ENCODE measurements around the gene L3MBTL4. TPM values are rescaled to one million over a fixed set of nuclear protein-coding genes. Genes with fewer than 3 reads are reported as not detected.
"Not testable (repeated sequence)": the region's sequence is repeated elsewhere in the genome, so short reads cannot be mapped to it uniquely, and the experiment has no call there.

L3MBTL4 gene
- total RNA-seq, 2 experiments from 2014 or later: 0.19 to 0.47 TPM

GRCh38 chr18:6199777-6200176 lies 214.9 kb downstream of the L3MBTL4 start:
- H3K36me3 Mint-ChIP-seq (ENCODE audit: low read depth): no peaks in the 10 kb centered on the region
- intact Hi-C loops (cut with DNase I, micrococcal nuclease): no loop called here
- peaks cover 0 to 14% of the 10 kb centered on the region in 2 experiments for H3K9me3 ChIP-seq (ENCODE audit: control insufficient read depth in 1 of 2, insufficient read depth in 1 of 2, low read length in 2 of 2)
- no peaks in the 10 kb centered on the region for H3K4me1 Mint-ChIP-seq (ENCODE audit: low read depth)
- CTCF ChIA-PET: no interaction called here
- no peak overlapping the region for H3K4me3 Mint-ChIP-seq
- H3K4me3 ChIP-seq (ENCODE audit: low read length): no peak overlapping the region
- no peaks in the 10 kb centered on the region for H3K36me3 ChIP-seq (ENCODE audit: insufficient read depth, low read length)
- no peaks in the 10 kb centered on the region for H3K27me3 Mint-ChIP-seq
- TF ChIP-seq CTCF (IDR thresholded peaks at IDR 0.05): no peak
- H3K27me3 ChIP-seq (ENCODE audit: control insufficient read depth in 1 of 2, insufficient read depth in 2 of 2, low read length in 2 of 2): no peaks in the 10 kb centered on the region
- no peaks in the 10 kb centered on the region for H3K4me1 ChIP-seq (ENCODE audit: insufficient read depth, low read length)
- no peak for ATAC-seq (ENCODE audit: poor library complexity)
- H3K27ac Mint-ChIP-seq: no peak overlapping the region
- POLR2A ChIA-PET: no interaction called here
- peaks cover 2% of the 10 kb centered on the region for H3K9me3 Mint-ChIP-seq
- no peak for DNase-seq
- no peak overlapping the region for H3K27ac ChIP-seq (ENCODE audit: low read depth in 1 of 2, low read length in 2 of 2)

- Histone ChIP-seq H3K36me3 (ENCODE audit: insufficient read depth, low read length) (no peaks in the 10 kb centered on the region), H3K4me1 (ENCODE audit: insufficient read depth, low read length) (no peaks in the 10 kb centered on the region), H3K9me3 (ENCODE audit: control insufficient read depth in 1 of 2, insufficient read depth in 1 of 2, low read length in 2 of 2) (peaks cover 0 to 8% of the 10 kb centered on the region in 2 experiments), H3K27ac (ENCODE audit: low read depth in 1 of 2, low read length in 2 of 2) (no peak overlapping the region), H3K4me3 (ENCODE audit: low read length) (no peak overlapping the region), H3K27me3 (ENCODE audit: control insufficient read depth in 1 of 2, insufficient read depth in 2 of 2, low read length in 2 of 2) (no peaks in the 10 kb centered on the region)
- DNase-seq (no peak), ATAC-seq (ENCODE audit: poor library complexity) (no peak)
- Mint-ChIP-seq H3K4me3 (no peak overlapping the region), H3K36me3 (ENCODE audit: low read depth) (no peaks in the 10 kb centered on the region), H3K27me3 (no peaks in the 10 kb centered on the region), H3K4me1 (ENCODE audit: low read depth) (no peaks in the 10 kb centered on the region), H3K9me3 (peaks cover 2% of the 10 kb centered on the region), H3K27ac (no peak overlapping the region)
- intact Hi-C loops (cut with DNase I, micrococcal nuclease): no loop called here
- TF ChIP-seq CTCF (IDR thresholded peaks at IDR 0.05): no peak
- ChIA-PET CTCF (no interaction called here), POLR2A (no interaction called here)
These were observed 216.1 kb downstream of the L3MBTL4 start for GRCh38 chr18:6198585-6198984.

DNA sequence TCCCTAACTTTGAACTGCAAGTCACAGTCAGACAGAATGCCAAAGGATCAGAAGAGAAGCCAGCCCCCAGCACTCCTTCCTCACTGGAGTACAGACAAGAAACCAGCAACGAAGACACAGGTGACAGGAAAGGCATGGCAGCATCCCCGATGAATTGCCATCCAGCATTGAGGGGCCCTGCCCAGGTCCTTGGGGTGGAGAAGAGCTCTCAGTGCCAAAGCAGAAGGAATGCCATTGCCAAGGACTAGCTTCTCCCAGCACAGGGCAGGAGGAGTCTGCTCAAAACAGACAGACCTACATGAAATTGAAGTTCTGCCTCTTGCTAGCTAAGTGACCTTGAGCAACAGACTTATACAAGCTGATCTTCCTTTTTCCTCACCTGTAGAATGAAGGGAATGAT lies 220.1 kb downstream of the L3MBTL4 start:
- Mint-ChIP-seq H3K27ac (no peak overlapping the region), H3K4me1 (ENCODE audit: low read depth) (no peaks in the 10 kb centered on the region), H3K4me3 (no peak overlapping the region), H3K9me3 (peaks cover 2% of the 10 kb centered on the region), H3K27me3 (no peaks in the 10 kb centered on the region), H3K36me3 (ENCODE audit: low read depth) (no peaks in the 10 kb centered on the region)
- intact Hi-C loops (cut with DNase I, micrococcal nuclease): no loop called here
- ATAC-seq (ENCODE audit: poor library complexity) (no peak), DNase-seq (no peak)
- Histone ChIP-seq H3K4me1 (ENCODE audit: insufficient read depth, low read length) (no peaks in the 10 kb centered on the region), H3K36me3 (ENCODE audit: insufficient read depth, low read length) (no peaks in the 10 kb centered on the region), H3K27ac (ENCODE audit: low read depth in 1 of 2, low read length in 2 of 2) (no peak overlapping the region), H3K4me3 (ENCODE audit: low read length) (no peak overlapping the region), H3K27me3 (ENCODE audit: control insufficient read depth in 1 of 2, insufficient read depth in 2 of 2, low read length in 2 of 2) (no peaks in the 10 kb centered on the region), H3K9me3 (ENCODE audit: control insufficient read depth in 1 of 2, insufficient read depth in 1 of 2, low read length in 2 of 2) (peaks cover 5 to 12% of the 10 kb centered on the region in 2 experiments)
- TF ChIP-seq CTCF (IDR thresholded peaks at IDR 0.05): no peak
- ChIA-PET POLR2A (no interaction called here), CTCF (no interaction called here)

DNA sequence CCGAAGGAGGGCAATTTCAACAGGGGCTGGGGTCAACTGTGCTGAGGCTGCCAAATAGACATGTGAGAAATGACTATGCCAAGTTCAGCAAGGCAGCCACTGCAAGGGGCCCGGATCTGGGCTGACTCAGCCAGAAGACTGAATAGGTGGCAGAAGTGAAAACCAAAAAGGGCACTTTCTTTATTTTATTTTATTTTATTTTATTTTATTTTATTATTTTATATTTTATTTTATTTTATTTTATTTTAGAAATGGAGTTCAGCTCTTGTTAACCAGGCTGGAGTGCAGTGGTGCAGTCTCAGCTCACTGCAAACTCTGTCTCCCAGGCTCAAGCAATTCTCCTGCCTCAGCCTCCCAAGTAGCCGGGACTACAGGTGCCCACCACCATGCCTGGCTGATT lies 228.9 kb downstream of the L3MBTL4 start:
- H3K27me3 ChIP-seq (ENCODE audit: control insufficient read depth in 1 of 2, insufficient read depth in 2 of 2, low read length in 2 of 2); H3K27ac Mint-ChIP-seq; H3K27ac ChIP-seq (ENCODE audit: low read depth in 1 of 2, low read length in 2 of 2); ATAC-seq (ENCODE audit: poor library complexity); H3K36me3 Mint-ChIP-seq (ENCODE audit: low read depth); CTCF ChIA-PET; H3K4me1 Mint-ChIP-seq (ENCODE audit: low read depth); H3K36me3 ChIP-seq (ENCODE audit: insufficient read depth, low read length); H3K4me3 Mint-ChIP-seq; DNase-seq; H3K27me3 Mint-ChIP-seq; intact Hi-C loops (cut with DNase I, micrococcal nuclease); H3K4me3 ChIP-seq (ENCODE audit: low read length); H3K4me1 ChIP-seq (ENCODE audit: insufficient read depth, low read length); POLR2A ChIA-PET: not testable (repeated sequence)
- H3K9me3 ChIP-seq (ENCODE audit: control insufficient read depth in 1 of 2, insufficient read depth in 1 of 2, low read length in 2 of 2): peaks cover 5 to 20% of the 10 kb centered on the region in 2 experiments
- peaks cover 13% of the 10 kb centered on the region for H3K9me3 Mint-ChIP-seq
